HG03521 (cell line): Measurements from ENCODE around the gene FBXL17.
"Not testable (repeated sequence)": the region's sequence is repeated elsewhere in the genome, so short reads cannot be mapped to it uniquely, and the experiment has no call there.

Experiments
- ATAC-seq: cut with Tn5 transposase; IDR thresholded peaks from one replicate; pipeline ENCODE4 v1.9.1; 2021; ENCODE audit warnings: mild to moderate bottlenecking, moderate library complexity; ENCODE audit not compliant: unreplicated experiment

FBXL17 gene

GRCh38 chr5:108381954-108382783 is at the start of gene FBXL17:
Gene FBXL17, minus strand, starts transcription at chr5:108382098.
- peak; percentile 73 for ATAC-seq

GRCh38 chr5:108430931-108431608 is 49.2 kb upstream of the FBXL17 start:
- ATAC-seq, result no peak

GRCh38 chr5:108421713-108422112 is 39.8 kb upstream of the FBXL17 start:
- no peak for ATAC-seq

- ATAC-seq, result no peak
Observed at GRCh38 chr5:108420755-108421154, 38.9 kb upstream of the FBXL17 start.

- no peak for ATAC-seq
Observed at GRCh38 chr5:108420158-108420557, 38.3 kb upstream of the FBXL17 start.

- ATAC-seq, result no peak
Observed at GRCh38 chr5:108418197-108418596, 36.3 kb upstream of the FBXL17 start.

- ATAC-seq, result no peak
Observed at GRCh38 chr5:108417166-108417670, 35.3 kb upstream of the FBXL17 start.

- no peak for ATAC-seq
Observed at GRCh38 chr5:108415726-108416125, 33.8 kb upstream of the FBXL17 start.

- ATAC-seq, result no peak
Observed at GRCh38 chr5:108409786-108410185, 27.9 kb upstream of the FBXL17 start.

GRCh38 chr5:108405201-108405600 is 23.3 kb upstream of the FBXL17 start:
- not testable (repeated sequence) for ATAC-seq

GRCh38 chr5:108398964-108399363 is 17.1 kb upstream of the FBXL17 start:
- no peak for ATAC-seq

- not testable (repeated sequence) for ATAC-seq
Observed at GRCh38 chr5:108396837-108397236, 14.9 kb upstream of the FBXL17 start.

GRCh38 chr5:108387758-108388157 is 5.9 kb upstream of the FBXL17 start:
- no peak for ATAC-seq

GRCh38 chr5:108386345-108387061 is 4.6 kb upstream of the FBXL17 start:
- ATAC-seq, result no peak

- no peak for ATAC-seq
Observed at GRCh38 chr5:108384741-108385140, 2.8 kb upstream of the FBXL17 start.

GRCh38 chr5:108382784-108383330 is 959 bp upstream of the FBXL17 start:
- ATAC-seq, result no peak

GRCh38 chr5:108381350-108381953 is 446 bp downstream of the FBXL17 start:
- peak; percentile 49 for ATAC-seq

- peak; percentile 22 for ATAC-seq
Observed at GRCh38 chr5:108380531-108381349, 1.2 kb downstream of the FBXL17 start.

GRCh38 chr5:108379722-108380530 is 2.0 kb downstream of the FBXL17 start:
- no peak for ATAC-seq
